NCI-H1417 treated with DMSO at 0.1 percent for 48 hours (cell line): ENCODE results near the gene KCNK13.
A peak's percentile ranks its signal among the peaks of the same experiment; 100 is the strongest.
"Not testable (repeated sequence)": the region's sequence is repeated elsewhere in the genome, so short reads cannot be mapped to it uniquely, and the experiment has no call there.

Source experiments
- DNase-seq: peaks from one replicate; lab custom pipeline; 2025; lab: John Stamatoyannopoulos, UW

The KCNK13 gene

GRCh38 chr14:90060965-90061684, 669 bp upstream of the KCNK13 start:
- DNase-seq, result no peak

- peak; percentile 42 for DNase-seq
Observed at GRCh38 chr14:90062127-90062794, 467 bp downstream of the KCNK13 start.

- DNase-seq, result no peak
Observed at GRCh38 chr14:90062822-90063539, 1.2 kb downstream of the KCNK13 start.

GRCh38 chr14:90072350-90072749, 10.6 kb downstream of the KCNK13 start:
- no peak for DNase-seq

GRCh38 chr14:90079576-90079975, 17.8 kb downstream of the KCNK13 start:
- DNase-seq, result no peak

GRCh38 chr14:90087433-90087832, 25.6 kb downstream of the KCNK13 start:
- DNase-seq, result no peak

GRCh38 chr14:90088176-90088575, 26.4 kb downstream of the KCNK13 start:
- DNase-seq, result no peak

GRCh38 chr14:90089486-90089885, 27.7 kb downstream of the KCNK13 start:
- DNase-seq, result not testable (repeated sequence)

- no peak for DNase-seq
Observed at GRCh38 chr14:90091393-90091792, 29.6 kb downstream of the KCNK13 start.

- no peak for DNase-seq
Observed at GRCh38 chr14:90093942-90094595, 32.3 kb downstream of the KCNK13 start.

- no peak for DNase-seq
Observed at GRCh38 chr14:90095096-90095495, 33.3 kb downstream of the KCNK13 start.

GRCh38 chr14:90096566-90096965, 34.8 kb downstream of the KCNK13 start:
- DNase-seq, result no peak

GRCh38 chr14:90103808-90104207, 42.0 kb downstream of the KCNK13 start:
- no peak for DNase-seq

- DNase-seq, result no peak
Observed at GRCh38 chr14:90105756-90106155, 44.0 kb downstream of the KCNK13 start.

GRCh38 chr14:90107789-90108188, 46.0 kb downstream of the KCNK13 start:
- DNase-seq, result no peak

GRCh38 chr14:90109858-90110257, 48.1 kb downstream of the KCNK13 start:
- DNase-seq, result no peak

- DNase-seq, result no peak
Observed at GRCh38 chr14:90111895-90112534, 50.2 kb downstream of the KCNK13 start.

- DNase-seq, result no peak
Observed at GRCh38 chr14:90114554-90114953, 52.8 kb downstream of the KCNK13 start.

- DNase-seq, result no peak
Observed at GRCh38 chr14:90115780-90116179, 54.0 kb downstream of the KCNK13 start.

- no peak for DNase-seq
Observed at GRCh38 chr14:90116444-90116843, 54.6 kb downstream of the KCNK13 start.

GRCh38 chr14:90118027-90118426, 56.2 kb downstream of the KCNK13 start:
- DNase-seq, result no peak

GRCh38 chr14:90126260-90126659, 64.5 kb downstream of the KCNK13 start:
- no peak for DNase-seq
